Loucy (cell line): ENCODE measurements around the gene FAM9B.

Experiments used
- H2AFZ ChIP-seq: fragments of 200-600 bp; sonication (generic); 2 replicates; pipeline ENCODE4 v1.6.0; 2016; ENCODE audit warnings: antibody characterized with exemption, mild to moderate bottlenecking, low read length, moderate library complexity
- H3F3A ChIP-seq: fragments of 200-600 bp; 2 replicates; pipeline ENCODE4 v1.6.0; 2016; ENCODE audit warnings: antibody characterized with exemption, low read depth, mild to moderate bottlenecking
- H3K27me3 ChIP-seq: fragments of 200-600 bp; sonication (generic); 2 replicates; pipeline ENCODE4 v1.6.1; 2014; ENCODE audit warnings: low read length, mild to moderate bottlenecking; ENCODE audit not compliant: insufficient read depth, poor library complexity, severe bottlenecking
- H3K36me3 ChIP-seq: fragments of 200-600 bp; sonication (generic); 2 replicates; pipeline ENCODE4 v1.6.1; 2016; ENCODE audit warnings: low read length; ENCODE audit not compliant: insufficient read depth
- H3K4me1 ChIP-seq: fragments of 200-600 bp; sonication (generic); 2 replicates; pipeline ENCODE4 v1.5.1; 2014; ENCODE audit warnings: low read length, mild to moderate bottlenecking; ENCODE audit not compliant: insufficient read depth, poor library complexity, severe bottlenecking
- H3K4me2 ChIP-seq: fragments of 200-600 bp; sonication (generic); 2 replicates; pipeline ENCODE4 v1.6.0; 2014; ENCODE audit warnings: antibody characterized with exemption, low read length, low read depth, mild to moderate bottlenecking; ENCODE audit not compliant: poor library complexity, severe bottlenecking
- H3K4me3 ChIP-seq: fragments of 200-600 bp; sonication (generic); 2 replicates; pipeline ENCODE4 v1.5.1; 2014; ENCODE audit warnings: low read length, mild to moderate bottlenecking, mixed read lengths; ENCODE audit not compliant: poor library complexity, severe bottlenecking
- H3K79me2 ChIP-seq: fragments of 200-600 bp; sonication (generic); 2 replicates; pipeline ENCODE4 v1.6.1; 2014; ENCODE audit warnings: low read length; ENCODE audit not compliant: insufficient read depth
- H3K9ac ChIP-seq: fragments of 200-600 bp; sonication (generic); 2 replicates; pipeline ENCODE4 v1.6.0; 2014; ENCODE audit warnings: mild to moderate bottlenecking, low read depth, low read length, moderate library complexity; ENCODE audit not compliant: poor library complexity, severe bottlenecking
- H3K9me2 ChIP-seq: fragments of 200-600 bp; sonication (generic); replicated peaks from 2 replicates; pipeline ENCODE4 v1.6.1; 2016; ENCODE audit warnings: low read depth, low read length, mixed read lengths
- H3K9me3 ChIP-seq: fragments of 200-600 bp; sonication (generic); 2 replicates; pipeline ENCODE4 v1.6.1; 2014; ENCODE audit warnings: mild to moderate bottlenecking, antibody characterized with exemption, low read length, low read depth; ENCODE audit not compliant: insufficient read depth
- H4K20me1 ChIP-seq: fragments of 200-600 bp; sonication (generic); 2 replicates; pipeline ENCODE4 v1.6.0; 2014; ENCODE audit warnings: antibody characterized with exemption, low read length, mild to moderate bottlenecking; ENCODE audit not compliant: insufficient read depth, poor library complexity, severe bottlenecking
- CTCF ChIP-seq: fragments of 200-600 bp; sonication (generic); conservative IDR thresholded peaks from 2 replicates; pipeline ENCODE4 v1.5.1; 2014; ENCODE audit warnings: mild to moderate bottlenecking, antibody characterized with exemption, low read length
- EZH2phosphoT487 ChIP-seq: fragments of 200-600 bp; IDR thresholded peaks from 2 replicates; pipeline ENCODE4 v1.6.1; 2018; ENCODE audit warnings: antibody characterized with exemption, mild to moderate bottlenecking, moderate library complexity, borderline replicate concordance

Gene FAM9B

GRCh38 chrX:9052081-9052480 is 18.2 kb upstream of the FAM9B start:
- no peaks in the 10 kb centered on the region for H3K9me3 ChIP-seq
- no peaks in the 10 kb centered on the region for H3K79me2 ChIP-seq
- no peaks in the 10 kb centered on the region for H4K20me1 ChIP-seq
- no peaks in the 10 kb centered on the region for H3F3A ChIP-seq
- H3K9me2 ChIP-seq, result no peaks in the 10 kb centered on the region
- no peak overlapping the region for H3K4me3 ChIP-seq
- H3K27me3 ChIP-seq, result no peaks in the 10 kb centered on the region
- no peak overlapping the region for H3K4me2 ChIP-seq
- no peaks in the 10 kb centered on the region for H3K36me3 ChIP-seq
- TF ChIP-seq CTCF, result no peak
- no peak for TF ChIP-seq EZH2phosphoT487
- H3K9ac ChIP-seq, result no peak overlapping the region
- H2AFZ ChIP-seq, result no peak overlapping the region
- H3K4me1 ChIP-seq, result no peaks in the 10 kb centered on the region

GRCh38 chrX:9050331-9050730 is 16.4 kb upstream of the FAM9B start:
- H3K9me3 ChIP-seq, result no peaks in the 10 kb centered on the region

DNA sequence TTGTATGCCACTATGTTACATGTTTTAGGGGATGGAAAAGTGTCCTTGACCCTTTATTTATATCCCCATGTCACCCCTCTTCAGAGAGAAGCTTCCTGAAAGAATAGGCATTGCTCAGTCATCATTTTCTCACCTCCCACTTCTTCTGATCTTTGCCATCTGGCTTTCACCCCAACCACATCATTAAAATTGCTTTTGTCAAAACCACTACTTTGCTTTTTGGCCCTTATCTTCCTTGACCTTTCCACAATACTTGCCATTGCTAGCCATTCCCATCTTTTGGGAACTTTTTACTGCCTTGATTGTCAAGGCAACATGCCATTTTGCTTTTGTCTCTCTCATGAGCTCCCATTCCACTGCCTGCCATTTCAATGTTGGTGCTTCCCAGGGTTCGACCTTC is 14.9 kb upstream of the FAM9B start:
- Histone ChIP-seq H3K4me2 (no peak overlapping the region), H3K36me3 (no peaks in the 10 kb centered on the region), H3F3A (no peaks in the 10 kb centered on the region), H3K4me1 (no peaks in the 10 kb centered on the region), H3K9me2 (no peaks in the 10 kb centered on the region), H3K79me2 (no peaks in the 10 kb centered on the region), H3K9me3 (no peaks in the 10 kb centered on the region), H2AFZ (no peak overlapping the region), H3K27me3 (no peaks in the 10 kb centered on the region), H4K20me1 (no peaks in the 10 kb centered on the region), H3K4me3 (no peak overlapping the region), H3K9ac (no peak overlapping the region)
- TF ChIP-seq EZH2phosphoT487 (no peak), CTCF (no peak)

More at GRCh38 chrX:9050331-9050730, 16.4 kb upstream of the FAM9B start:
- Histone ChIP-seq H3K9me2 (no peaks in the 10 kb centered on the region), H3K27me3 (no peaks in the 10 kb centered on the region), H3K4me3 (no peak overlapping the region), H4K20me1 (no peaks in the 10 kb centered on the region), H3F3A (no peaks in the 10 kb centered on the region), H3K4me1 (no peaks in the 10 kb centered on the region), H2AFZ (no peak overlapping the region), H3K4me2 (no peak overlapping the region), H3K79me2 (no peaks in the 10 kb centered on the region), H3K36me3 (no peaks in the 10 kb centered on the region), H3K9ac (no peak overlapping the region)
- TF ChIP-seq CTCF, result no peak
- no peak for TF ChIP-seq EZH2phosphoT487
